GM15510 (cell line): ENCODE measurements around the gene CAMK2N2.

ENCODE experiments used
- POLR2A ChIP-seq: IDR thresholded peaks from 3 replicates; pipeline ENCODE4 v1.6.1; 2011; ENCODE audit warnings: borderline replicate concordance; ENCODE audit not compliant: insufficient read length; ENCODE audit errors: extremely low read depth

Gene CAMK2N2

GRCh38 chr3:184237211-184237610, 24.1 kb downstream of the CAMK2N2 start:
- TF ChIP-seq POLR2A = no peak

- TF ChIP-seq POLR2A = no peak
Measured at GRCh38 chr3:184236636-184237035, 24.7 kb downstream of the CAMK2N2 start.

- no peak for TF ChIP-seq POLR2A
Measured at GRCh38 chr3:184236033-184236410, 25.3 kb downstream of the CAMK2N2 start.

- TF ChIP-seq POLR2A = no peak
Measured at GRCh38 chr3:184235381-184236032, 25.8 kb downstream of the CAMK2N2 start.

- TF ChIP-seq POLR2A = no peak
Measured at GRCh38 chr3:184234671-184235380, 26.5 kb downstream of the CAMK2N2 start.

- no peak for TF ChIP-seq POLR2A
Measured at GRCh38 chr3:184234224-184234623, 27.1 kb downstream of the CAMK2N2 start.

- TF ChIP-seq POLR2A = no peak
Measured at GRCh38 chr3:184233127-184233843, 28.1 kb downstream of the CAMK2N2 start.

GRCh38 chr3:184231671-184232070, 29.7 kb downstream of the CAMK2N2 start:
- TF ChIP-seq POLR2A = no peak

- no peak for TF ChIP-seq POLR2A
Measured at GRCh38 chr3:184230603-184231528, 30.5 kb downstream of the CAMK2N2 start.

GRCh38 chr3:184230081-184230602, 31.2 kb downstream of the CAMK2N2 start:
- no peak for TF ChIP-seq POLR2A

GRCh38 chr3:184229394-184230080, 31.8 kb downstream of the CAMK2N2 start, which contains the start of gene VWA5B2:
Gene VWA5B2, plus strand, starts transcription at chr3:184229585. Its CDS starts 944 bp downstream, at chr3:184230529.
- TF ChIP-seq POLR2A = no peak

GRCh38 chr3:184228376-184229137, 32.8 kb downstream of the CAMK2N2 start:
- no peak for TF ChIP-seq POLR2A

- no peak for TF ChIP-seq POLR2A
Measured at GRCh38 chr3:184227481-184227935, 33.8 kb downstream of the CAMK2N2 start.

GRCh38 chr3:184223946-184224345, 37.4 kb downstream of the CAMK2N2 start:
- TF ChIP-seq POLR2A = no peak

GRCh38 chr3:184222521-184222920, 38.8 kb downstream of the CAMK2N2 start:
- no peak for TF ChIP-seq POLR2A
